Frontal cortex (tissue), 4 donors: Measurements from ENCODE around the gene SNCAIP. TPM values are rescaled to one million over a fixed set of nuclear protein-coding genes. Genes with fewer than 3 reads are reported as not detected.

Experiments used
- DNase-seq, 2 donors: peaks; one replicate each; pipeline ENCODE4 v3.0.0; 2012; ENCODE audit warnings: low spot score in 2 of 2
- FAIRE-seq: peaks from 2 replicates; lab custom pipeline; 2012; peaks lifted over from hg19 to GRCh38; lab: Jason Lieb, UNC
- total RNA-seq: library from RNA; depleted of rRNA; stranded (reverse); fragments of >200 nt; gene quantifications from one replicate; pipeline ENCODE4 v1.2.3, GENCODE V29; 2014
- donor health status: control.
- donor health status: control.
- donor health status: control.

The SNCAIP gene
- total RNA-seq, 1 donor from 2014 or later = 37.9 TPM

DNA sequence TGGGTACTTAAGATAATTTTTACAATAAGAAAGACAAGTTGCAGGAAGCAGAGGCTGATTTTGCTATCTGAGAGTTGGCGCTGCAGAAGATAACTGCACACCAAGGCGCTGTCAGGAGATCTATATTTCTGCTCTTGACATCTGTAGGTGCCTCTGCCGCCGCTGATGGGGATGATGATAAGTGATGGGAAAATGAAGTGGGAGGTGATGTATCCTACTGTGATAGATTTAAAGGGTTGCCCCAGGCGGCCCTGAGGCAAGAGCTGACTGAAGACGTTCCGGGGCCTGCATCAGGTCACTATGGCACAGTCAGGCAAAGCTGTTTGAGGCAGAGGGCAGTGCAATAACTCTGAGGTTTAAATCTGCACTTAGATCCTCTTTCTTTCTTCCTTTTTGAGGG, 78.1 kb downstream of the SNCAIP start:
- no peak for FAIRE-seq
- DNase-seq = no peak

DNA sequence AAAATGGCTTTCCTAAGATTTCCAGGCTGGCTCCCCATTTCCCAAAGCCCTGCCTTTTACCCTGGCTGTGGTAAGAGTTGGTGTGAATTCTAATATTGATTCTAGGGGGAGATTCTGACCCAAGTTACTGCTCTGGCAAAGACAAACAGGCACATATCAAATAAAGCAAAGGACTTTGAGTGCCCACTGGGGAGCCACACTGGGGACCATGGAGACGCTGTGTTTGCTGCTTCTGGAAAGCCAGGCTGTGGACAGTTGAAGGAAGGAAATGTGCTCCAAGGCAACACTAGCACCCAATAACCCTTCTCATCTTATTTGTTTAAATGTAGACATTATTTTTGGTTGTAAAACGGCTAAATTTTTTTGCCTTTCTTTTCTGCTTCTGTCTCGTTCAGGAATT, 78.7 kb downstream of the SNCAIP start:
- no peak for FAIRE-seq
- no peak for DNase-seq

DNA sequence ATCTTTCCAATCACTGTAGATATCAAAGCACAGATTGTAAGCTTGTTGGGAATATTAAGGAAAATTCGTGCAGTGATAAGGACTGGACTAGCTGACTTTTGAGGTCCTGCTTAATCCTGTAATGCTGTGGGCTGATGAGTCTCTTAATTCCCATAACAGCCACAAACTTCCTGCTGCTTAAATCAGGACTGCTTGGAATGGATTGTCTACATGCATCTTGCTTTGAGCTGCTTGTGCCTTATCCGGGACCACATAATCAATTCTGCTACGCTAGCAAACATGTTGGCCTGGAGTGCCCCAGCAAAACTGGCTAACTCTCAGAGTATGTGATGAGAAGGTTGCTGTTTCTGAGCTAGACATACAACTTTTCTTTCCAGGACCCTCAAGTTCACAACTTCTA, 79.6 kb downstream of the SNCAIP start:
- no peak for DNase-seq
- no peak for FAIRE-seq

DNA sequence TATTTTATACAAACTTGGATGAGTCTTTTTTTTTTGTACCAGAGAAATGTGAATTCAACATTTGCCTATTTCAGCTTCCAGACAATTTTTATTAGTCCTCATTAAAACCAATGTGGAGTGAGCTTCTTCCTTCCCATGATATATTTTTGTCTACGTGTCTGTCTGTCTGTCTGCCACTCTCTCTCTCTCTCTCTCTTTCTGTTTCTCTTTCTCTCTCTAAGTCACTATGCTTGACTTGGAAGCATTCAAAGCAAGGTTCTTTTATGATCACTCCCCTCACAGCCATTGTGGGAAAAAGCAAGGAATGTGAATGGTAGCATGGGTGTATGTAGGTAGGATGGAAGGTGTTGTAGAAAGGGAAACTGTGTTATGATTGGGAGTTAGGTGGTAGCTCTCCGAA, 80.2 kb downstream of the SNCAIP start:
- FAIRE-seq = no peak

DNA sequence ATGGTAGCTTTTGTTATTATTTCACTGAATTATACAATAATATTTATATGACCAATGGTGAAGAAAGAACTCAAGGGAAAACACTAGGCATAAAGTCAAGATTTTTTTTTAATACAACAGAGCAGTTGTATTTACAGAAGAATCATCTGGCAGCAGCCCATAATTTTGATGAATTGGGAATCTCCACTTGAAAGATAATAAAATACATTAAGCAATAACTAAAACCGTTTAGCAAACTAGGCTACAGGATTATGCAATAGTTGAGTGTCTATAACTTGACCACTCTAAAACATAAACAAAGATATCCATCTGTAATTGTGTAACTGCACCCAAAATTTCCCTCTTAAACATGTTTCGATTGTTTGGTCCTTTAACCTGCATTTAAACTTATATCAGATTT, 80.8 kb downstream of the SNCAIP start:
- no peak for DNase-seq
- no peak for FAIRE-seq

More for the DNA sequence above, 80.2 kb downstream of the SNCAIP start:
- no peak for DNase-seq

DNA sequence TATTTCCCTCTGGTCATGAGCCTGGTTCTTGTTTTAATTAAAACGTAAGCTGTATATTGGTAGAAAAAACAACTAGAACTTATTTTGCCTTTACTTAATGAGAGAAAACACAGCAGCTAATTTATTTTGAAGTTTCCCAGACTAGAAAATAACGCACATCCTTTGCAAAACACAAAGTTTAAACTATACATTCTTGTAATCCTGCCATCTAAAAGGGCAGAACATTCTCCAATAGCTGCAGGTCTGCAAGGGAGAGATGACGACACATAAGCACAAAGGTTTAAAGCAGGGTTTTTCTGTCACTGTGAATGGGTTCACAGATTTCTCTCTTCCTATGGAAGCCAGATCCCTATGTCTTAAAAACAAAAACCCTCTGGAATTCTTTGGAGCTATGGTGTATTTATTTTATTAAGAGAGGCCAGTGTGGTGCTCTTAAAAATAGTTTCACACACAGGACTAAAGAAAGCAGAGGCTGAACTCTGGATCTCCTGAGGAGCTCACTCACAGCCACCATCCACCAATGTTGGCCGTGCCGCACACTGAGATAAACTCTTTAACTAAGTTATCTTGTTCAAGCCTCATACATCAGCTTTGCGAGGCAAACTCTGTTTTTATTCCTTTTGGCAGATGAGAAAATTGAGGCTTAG, 82.4 kb downstream of the SNCAIP start:
- FAIRE-seq (no peak), DNase-seq (no peak)

DNA sequence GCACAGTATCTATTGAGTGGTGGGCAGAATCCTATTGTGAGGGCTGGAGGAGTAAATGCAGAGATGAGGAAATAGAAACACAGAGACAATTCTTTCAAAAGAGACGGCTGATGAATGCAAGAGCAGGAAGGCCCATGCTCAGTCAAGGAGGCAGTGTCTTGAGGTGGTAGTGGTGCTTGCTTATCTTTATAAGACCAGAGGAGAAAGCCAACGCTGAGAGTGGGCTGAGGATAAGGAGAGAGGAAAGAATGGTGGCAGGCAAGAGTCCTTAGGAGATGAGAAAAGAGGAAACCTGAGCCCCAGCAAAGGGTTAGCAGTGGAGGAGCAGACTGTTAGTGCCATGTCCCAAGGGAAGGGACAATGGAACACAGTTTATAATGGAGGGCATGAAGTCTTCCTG, 86.0 kb downstream of the SNCAIP start:
- FAIRE-seq (no peak), DNase-seq (no peak)

DNA sequence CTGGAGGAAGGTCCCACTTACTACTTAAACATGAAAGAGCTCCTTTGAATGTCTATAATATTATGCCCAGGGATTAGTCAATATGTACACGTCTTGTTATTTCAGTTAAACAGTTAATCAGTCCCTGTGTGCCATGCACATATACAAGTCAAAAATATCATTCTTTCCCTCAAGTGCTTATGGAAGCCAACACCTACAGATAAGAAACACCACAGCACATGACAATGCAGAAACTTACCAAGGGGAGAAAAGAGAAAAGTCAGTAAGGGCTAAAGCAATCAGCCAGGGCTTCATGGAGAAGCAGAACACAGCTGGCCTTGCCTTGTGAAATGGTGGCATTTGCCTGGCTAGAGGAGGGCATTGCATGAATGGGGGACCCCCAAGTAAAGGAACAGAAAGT, 88.3 kb downstream of the SNCAIP start:
- no peak for FAIRE-seq
- no peak for DNase-seq

DNA sequence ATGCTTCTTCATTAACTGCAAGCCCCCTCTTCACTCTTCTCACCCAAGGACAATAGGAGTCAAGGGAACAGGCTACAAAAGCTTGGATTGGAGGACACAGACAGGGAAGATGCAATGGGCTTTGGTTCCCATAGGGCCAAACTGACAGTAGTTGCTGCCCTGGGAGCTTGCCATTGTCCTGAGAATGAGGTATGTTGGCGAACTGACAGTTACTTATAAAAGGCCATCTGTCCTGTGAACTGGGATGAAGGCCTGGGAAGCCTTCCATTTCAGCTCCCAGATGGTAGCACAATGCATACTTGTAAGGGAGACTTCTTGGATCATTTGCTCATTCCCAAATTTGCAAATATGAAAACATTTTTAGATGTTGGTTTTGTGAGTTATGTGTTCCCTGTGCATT, 88.9 kb downstream of the SNCAIP start:
- DNase-seq (no peak), FAIRE-seq (no peak)

DNA sequence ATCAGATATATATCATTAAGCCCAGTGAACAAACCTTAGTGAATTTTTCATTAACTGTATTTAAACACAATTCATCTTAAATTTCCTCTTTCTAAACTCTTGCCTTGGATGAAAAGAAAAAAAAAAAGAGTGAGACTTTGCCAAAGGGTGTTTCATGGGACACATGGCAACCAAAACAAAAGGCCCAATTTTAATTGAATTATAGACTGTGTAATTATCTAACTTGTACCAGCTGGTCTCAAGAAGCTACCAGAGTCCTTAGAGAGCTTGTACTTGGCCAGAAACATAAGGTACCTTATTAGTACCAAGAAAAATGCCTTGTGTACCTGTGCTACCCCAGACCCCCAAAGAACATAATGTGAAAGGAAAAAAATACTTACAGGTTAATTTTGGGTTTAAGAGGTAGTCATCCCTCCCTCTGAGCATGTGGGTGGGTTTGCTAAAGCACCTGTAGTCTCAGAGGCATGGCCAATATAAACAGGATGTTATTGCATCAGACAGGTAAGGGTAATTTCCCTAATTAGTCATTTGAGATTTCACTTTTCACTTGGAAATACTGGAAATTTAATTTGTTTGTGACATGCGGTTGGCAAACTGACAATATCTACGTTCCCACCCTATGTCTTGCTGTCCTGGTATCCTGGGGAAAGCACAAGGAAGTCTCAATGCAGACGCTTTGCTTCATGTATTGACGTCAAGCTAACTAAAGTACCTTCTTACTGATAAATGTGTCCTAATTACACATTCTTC, 90.1 kb downstream of the SNCAIP start:
- FAIRE-seq = no peak
- no peak for DNase-seq

DNA sequence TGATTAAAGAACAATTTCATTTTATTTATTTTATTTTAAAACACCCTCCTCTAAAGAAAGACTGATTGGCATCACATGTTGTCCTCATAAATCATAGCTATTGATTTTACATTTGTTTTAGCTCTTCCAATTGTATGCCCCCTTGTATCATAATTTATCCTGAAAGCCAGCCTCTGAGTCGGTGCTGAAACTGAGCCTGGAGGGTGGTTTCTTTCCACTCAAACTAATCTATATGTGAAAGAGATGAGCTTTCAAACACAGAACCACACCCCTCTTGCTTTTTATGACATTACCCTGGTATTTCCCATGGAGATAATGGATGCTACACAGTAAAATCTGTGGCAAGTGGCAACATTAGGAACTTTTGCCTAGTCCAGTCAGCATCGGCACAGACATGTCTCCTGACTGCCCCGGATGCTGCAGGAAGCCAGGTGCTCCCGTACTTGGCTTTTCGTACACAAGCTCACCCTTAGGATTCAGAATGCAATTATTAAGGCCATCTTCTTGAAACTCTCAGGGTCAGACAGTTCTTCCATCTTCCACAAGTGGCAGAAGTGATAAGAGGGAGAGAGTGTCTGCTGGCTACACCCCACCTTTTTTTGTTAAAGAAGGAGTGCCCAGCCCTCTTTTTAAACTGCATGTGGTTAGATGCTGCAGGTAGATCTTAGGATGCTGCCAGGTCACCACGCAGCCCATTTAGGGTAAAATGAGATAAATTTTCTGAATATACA, 91.1 kb downstream of the SNCAIP start:
- FAIRE-seq = no peak

DNA sequence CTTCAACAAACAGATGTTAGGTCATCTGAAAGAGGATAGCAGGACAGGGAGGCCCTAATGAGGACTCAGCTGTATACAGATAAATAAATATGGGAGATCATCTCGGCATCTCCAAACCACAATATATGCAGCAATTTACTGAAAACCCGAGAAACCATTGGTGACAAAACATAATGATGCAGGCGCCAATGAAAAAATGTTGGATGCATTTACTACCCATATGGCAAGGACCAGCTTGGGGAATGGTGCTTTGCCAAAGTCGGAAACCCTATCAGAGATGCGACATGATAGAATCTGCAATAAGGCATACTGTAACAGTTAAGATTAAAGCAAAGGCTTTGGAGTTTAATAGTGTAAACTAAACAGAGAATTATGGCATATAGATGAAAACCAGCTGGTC, 92.0 kb downstream of the SNCAIP start:
- DNase-seq = no peak
- FAIRE-seq = no peak

More for the DNA sequence above, 91.1 kb downstream of the SNCAIP start:
- DNase-seq = no peak

DNA sequence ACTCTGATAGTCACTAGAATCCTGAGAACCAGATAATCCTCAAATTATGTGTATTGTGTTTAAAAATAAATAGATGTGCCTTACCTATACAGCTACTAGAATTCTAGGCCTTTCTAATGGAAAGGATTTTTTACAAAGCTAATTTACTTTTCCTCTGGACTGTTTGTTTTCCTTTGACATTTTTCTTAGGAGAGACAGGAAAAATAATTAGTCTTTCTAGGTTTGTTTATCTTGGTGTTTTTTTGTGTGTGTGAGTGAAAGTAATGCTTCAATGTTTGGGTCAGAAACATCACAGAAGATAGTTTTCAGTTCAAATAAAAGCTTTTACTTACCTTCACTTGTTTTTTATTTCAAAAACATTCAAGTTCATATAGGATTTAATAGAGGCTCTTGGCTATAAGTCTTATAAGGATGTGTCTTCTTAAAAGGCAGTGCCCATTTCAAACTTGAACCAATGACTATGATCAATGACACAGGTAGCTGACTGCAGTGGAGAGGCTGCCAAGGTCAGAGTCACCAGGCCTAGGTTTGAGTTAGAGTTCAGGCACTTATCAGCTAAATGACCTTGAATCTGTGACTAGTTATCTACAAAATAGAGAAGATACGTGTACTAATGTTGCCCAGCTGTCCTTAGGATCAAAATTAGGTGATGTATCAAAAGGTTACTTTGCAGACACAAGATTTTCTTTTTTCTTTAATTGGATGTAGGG, 92.8 kb downstream of the SNCAIP start:
- DNase-seq = no peak
- FAIRE-seq = no peak

DNA sequence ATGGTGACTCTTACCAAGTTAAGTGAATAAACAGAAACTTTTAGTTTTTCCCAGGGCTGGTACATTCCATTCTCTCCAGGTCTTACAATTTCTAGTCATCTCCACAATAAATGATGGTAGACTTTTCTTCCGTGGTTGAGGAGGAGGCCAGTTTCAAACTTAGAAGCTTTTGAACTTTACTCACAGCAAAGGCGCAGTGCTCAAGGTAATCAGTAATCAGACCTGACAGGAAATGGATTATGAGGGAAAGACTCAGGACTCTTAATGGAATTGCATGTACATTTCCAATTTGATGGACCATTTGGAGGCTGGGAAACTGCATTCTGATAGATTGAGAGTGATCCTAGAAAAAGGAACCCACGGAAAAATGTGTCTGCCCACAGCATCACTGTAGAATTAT, 93.7 kb downstream of the SNCAIP start:
- FAIRE-seq (no peak), DNase-seq (no peak)

DNA sequence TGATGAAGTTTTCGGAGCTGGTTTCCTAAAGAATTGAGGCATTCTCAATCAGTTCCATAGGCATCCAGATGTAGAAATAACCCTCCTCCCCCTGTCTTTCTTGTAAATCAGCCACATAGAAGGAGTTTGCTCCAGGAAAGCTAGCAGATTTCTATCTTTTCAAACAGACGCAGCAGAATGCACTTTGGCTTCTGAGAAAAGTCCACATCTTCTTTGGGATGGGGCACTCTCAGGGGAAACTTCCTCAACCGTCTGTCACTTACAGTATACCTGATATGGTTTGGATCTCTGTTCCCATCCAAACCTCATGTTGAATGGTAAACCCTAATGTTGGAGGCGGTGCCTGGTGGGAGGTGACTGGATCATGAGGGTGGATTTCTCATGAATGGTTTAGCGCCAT, 94.1 kb downstream of the SNCAIP start:
- FAIRE-seq = no peak
- no peak for DNase-seq

DNA sequence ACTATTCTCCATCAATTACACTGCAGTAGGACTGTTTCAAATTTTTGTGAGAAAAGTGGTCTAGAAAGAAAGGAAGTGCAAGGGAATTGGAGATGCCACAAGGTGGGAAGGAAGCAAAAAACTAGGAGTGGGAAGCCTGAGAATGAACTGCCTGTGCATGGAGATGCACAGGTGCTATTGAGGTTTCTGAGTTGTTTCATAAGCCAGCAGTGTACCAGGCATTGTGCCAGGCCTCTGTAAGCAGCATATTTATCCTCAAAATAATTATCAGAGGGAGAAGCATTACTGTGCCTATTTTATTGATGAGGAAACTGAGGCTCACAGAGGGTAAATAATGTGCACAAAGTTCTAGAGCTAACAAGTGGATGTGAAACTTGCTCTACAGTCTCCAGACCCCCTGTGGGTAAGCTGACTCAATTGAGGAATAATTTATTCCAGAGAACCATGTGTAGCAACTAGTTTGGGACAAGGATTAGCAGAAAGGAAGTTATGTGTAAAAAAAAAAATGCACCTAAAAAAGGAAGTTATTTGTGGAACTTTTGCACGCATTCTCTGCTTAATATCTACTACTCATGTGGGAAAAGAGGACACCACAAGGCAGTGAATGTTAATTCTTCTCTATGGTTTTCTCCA, 96.7 kb downstream of the SNCAIP start:
- DNase-seq = no peak
- no peak for FAIRE-seq

DNA sequence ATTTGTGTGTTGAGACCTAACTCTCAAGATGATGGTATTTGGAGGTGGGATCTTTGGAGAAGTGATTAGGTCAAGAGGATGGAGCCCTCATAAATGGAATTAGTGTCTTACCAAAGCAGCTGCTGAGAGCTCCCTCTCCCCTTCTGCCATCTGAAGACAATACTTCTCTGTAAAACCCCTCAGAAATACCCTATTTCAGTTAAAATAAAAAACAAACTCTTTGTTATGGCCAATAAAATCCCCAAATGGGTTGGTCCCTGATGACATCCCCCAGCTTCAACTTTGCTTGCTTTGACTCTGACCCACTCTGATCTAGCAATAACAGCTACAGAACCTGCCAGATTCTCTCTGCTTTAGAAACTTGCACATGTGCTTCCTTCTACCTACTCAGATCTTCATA, 100.9 kb downstream of the SNCAIP start:
- DNase-seq (no peak), FAIRE-seq (no peak)

DNA sequence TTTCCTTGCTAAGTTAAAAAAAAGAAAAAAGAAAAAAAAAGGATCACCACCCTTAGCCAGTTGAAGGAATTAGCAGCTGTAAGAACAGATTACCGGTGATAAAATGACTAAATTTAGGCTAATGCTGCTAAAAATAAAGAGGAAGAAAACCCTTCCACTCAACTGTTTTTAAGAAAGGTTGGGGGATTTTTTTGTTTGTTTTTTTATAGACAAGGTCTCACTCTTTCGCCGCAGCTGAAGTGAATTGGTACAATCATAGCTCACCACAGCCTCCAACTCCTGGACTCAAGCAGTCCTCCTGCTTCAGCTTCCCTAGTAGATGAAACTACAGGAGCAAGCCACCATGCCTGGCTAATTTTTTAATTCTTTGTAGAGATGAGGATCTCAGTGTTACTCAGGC, 101.7 kb downstream of the SNCAIP start:
- FAIRE-seq (no peak), DNase-seq (no peak)

DNA sequence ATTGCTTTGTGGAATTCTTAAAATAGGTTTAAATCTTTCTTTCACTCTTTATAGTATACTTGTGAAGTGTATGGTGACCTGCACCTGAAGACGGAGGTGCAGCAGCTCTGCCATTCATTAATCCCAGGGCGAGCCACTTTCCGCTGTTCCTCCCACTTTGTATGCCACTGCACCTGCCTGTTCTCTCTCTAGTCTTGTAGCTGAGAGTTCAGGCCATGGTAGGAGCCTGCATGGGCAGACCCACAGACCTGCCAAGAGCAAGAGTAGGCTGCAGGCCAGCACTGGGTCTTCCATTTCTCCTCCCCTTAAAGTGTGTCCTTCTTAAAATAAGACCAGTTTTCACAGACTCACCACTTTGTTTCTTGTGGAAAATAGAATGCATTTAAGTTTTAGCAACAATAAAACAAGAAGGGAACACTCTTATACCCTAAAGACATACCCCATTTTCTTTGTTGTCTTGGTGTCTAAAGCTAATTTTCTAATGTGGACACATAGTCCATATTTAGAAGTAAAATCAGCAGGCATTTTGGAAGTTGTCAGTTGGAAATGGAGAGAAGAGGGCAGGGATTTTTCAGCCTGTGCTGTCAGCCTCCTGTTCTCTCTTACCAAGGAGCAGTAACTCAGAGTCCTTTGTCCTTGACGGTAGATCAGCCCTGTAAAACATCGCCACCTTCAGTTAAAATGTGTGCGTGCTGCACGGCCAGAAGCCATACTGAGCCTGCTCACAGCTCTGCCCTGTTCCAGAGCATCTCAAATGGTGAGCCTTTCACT, 103.2 kb downstream of the SNCAIP start:
- DNase-seq = peak in 1 of 2 donors; percentile 33
- FAIRE-seq = peak; percentile 30
